Breast epithelium (tissue), 4 donors: ENCODE data around the gene CFAP298. TPM values are rescaled to one million over a fixed set of nuclear protein-coding genes. Genes with fewer than 3 reads are reported as not detected.
"Not testable (repeated sequence)": the region's sequence is repeated elsewhere in the genome, so short reads cannot be mapped to it uniquely, and the experiment has no call there.

Source experiments
- DNase-seq, 2 donors: peaks; one replicate each; pipeline ENCODE4 v3.0.0-alpha.2; 2019; ENCODE audit warnings: low spot score in 2 of 2
- H3K27ac ChIP-seq, 2 donors: fragments of 200-600 bp; sonication (generic) in 1 of 2; one replicate each; pipeline ENCODE4 v1.5.1; 2016 to 2019; ENCODE audit warnings: mild to moderate bottlenecking in 1 of 2
- H3K27me3 ChIP-seq, 2 donors: fragments of 200-600 bp; sonication (generic) in 1 of 2; one replicate each; pipeline versions ENCODE4 v1.5.1 to v1.6.0; 2017 to 2019; ENCODE audit warnings: control low read depth in 1 of 2, mild to moderate bottlenecking in 1 of 2
- H3K36me3 ChIP-seq: fragments of 200-600 bp; one replicate; pipeline ENCODE4 v1.5.1; 2019
- H3K4me1 ChIP-seq, 2 donors: fragments of 200-600 bp; sonication (generic); one replicate each; pipeline ENCODE4 v1.5.1; 2016 to 2019; ENCODE audit warnings: control low read depth in 1 of 2
- H3K4me3 ChIP-seq, 3 donors: fragments of 200-600 bp; sonication (generic); 1 replicate in 2 of 3; 2 replicates in 1 of 3; pipeline ENCODE4 v1.5.1; 2016 to 2019; ENCODE audit warnings: mild to moderate bottlenecking in 3 of 3, moderate library complexity in 2 of 3
- H3K9me3 ChIP-seq, 2 donors: fragments of 200-600 bp; sonication (generic) in 1 of 2; one replicate each; pipeline ENCODE4 v1.5.1; 2016 to 2019; ENCODE audit warnings: control low read depth in 1 of 2
- CTCF ChIP-seq, 3 donors: fragments of 450-650 bp; IDR thresholded peaks; one replicate each; pipeline ENCODE4 v1.5.1; 2016 to 2017; ENCODE audit warnings: antibody characterized with exemption in 3 of 3, mild to moderate bottlenecking in 3 of 3, moderate library complexity in 3 of 3
- POLR2A ChIP-seq: fragments of 450-650 bp; IDR thresholded peaks from one replicate; pipeline ENCODE4 v1.6.1; 2016; ENCODE audit warnings: antibody characterized with exemption, mild to moderate bottlenecking, moderate library complexity
- POLR2AphosphoS5 ChIP-seq, 3 donors: sonication (generic); formaldehyde crosslinking; IDR thresholded peaks; one replicate each; pipeline ENCODE4 v1.6.1; 2017; ENCODE audit warnings: antibody characterized with exemption in 3 of 3
- intact Hi-C: fragments of 100-400 bp; cut with DNase I; formaldehyde crosslinking; loops from one replicate; pipeline ENCODE4 v1.15.1; 2023; ENCODE audit warnings: low total_unique reads
- total RNA-seq, 3 donors: library from RNA; depleted of rRNA; stranded (reverse); fragments of >200 nt; gene quantifications; one replicate each; pipeline ENCODE4 v1.1.0, GENCODE V29; 2016

Gene CFAP298
- total RNA-seq, 3 donors from 2014 or later, result 16.8 to 38.2 (median 36.1) TPM

GRCh38 chr21:32566741-32567389 is 45.3 kb downstream of the CFAP298 start:
- no peaks in the 10 kb centered on the region for H3K27me3 ChIP-seq
- no peak overlapping the region for H3K27ac ChIP-seq
- no peak for DNase-seq
- H3K36me3 ChIP-seq, result no peaks in the 10 kb centered on the region
- H3K9me3 ChIP-seq, result no peaks in the 10 kb centered on the region
- H3K4me3 ChIP-seq, result no peak overlapping the region
- intact Hi-C loops, result no loop called here
- H3K4me1 ChIP-seq, result peaks cover 0 to 3% of the 10 kb centered on the region in 2 donors
- TF ChIP-seq CTCF (IDR thresholded peaks at IDR 0.05) (no peak), POLR2AphosphoS5 (IDR thresholded peaks at IDR 0.05) (no peak), POLR2A (no peak)

GRCh38 chr21:32565856-32566465 is 46.2 kb downstream of the CFAP298 start:
- Histone ChIP-seq H3K36me3 (no peaks in the 10 kb centered on the region), H3K9me3 (no peaks in the 10 kb centered on the region), H3K27me3 (no peaks in the 10 kb centered on the region), H3K4me3 (no peak overlapping the region), H3K4me1 (peaks cover 0 to 3% of the 10 kb centered on the region in 2 donors), H3K27ac (no peak overlapping the region)
- no peak for DNase-seq
- intact Hi-C loops, result no loop called here
- TF ChIP-seq POLR2A, result no peak
- no peak for TF ChIP-seq CTCF (IDR thresholded peaks at IDR 0.05)
- TF ChIP-seq POLR2AphosphoS5 (IDR thresholded peaks at IDR 0.05), result no peak

DNA sequence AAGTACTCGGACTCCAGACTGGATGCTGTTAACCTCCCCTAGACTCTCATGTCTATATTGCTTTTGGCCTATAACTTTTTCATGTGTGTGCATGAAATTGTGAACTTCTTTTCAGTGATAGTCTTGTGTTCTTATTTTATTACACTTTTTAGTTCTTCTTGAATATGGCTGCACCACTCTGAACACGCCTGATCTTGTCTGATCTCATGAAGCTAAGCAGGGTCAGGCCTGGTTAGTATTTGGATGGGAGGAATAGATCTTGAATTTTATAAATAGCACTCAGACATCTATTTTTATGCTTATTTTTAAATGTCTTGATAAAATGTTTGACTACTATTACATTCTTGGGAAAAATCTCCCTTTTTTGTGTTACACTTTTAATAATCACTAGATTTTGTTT is 49.3 kb downstream of the CFAP298 start:
- Histone ChIP-seq H3K27ac (peak overlapping the region in 1 of 2 donors; percentile 23), H3K36me3 (no peaks in the 10 kb centered on the region), H3K27me3 (no peaks in the 10 kb centered on the region), H3K4me1 (no peaks in the 10 kb centered on the region), H3K9me3 (no peaks in the 10 kb centered on the region), H3K4me3 (no peak overlapping the region)
- no peak for TF ChIP-seq POLR2AphosphoS5 (IDR thresholded peaks at IDR 0.05)
- TF ChIP-seq CTCF (IDR thresholded peaks at IDR 0.05), result no peak
- TF ChIP-seq POLR2A, result no peak
- intact Hi-C loops, result loop anchor here (5.0 kb wide), 1 partner anchor 161 kb away; no protein-coding TSS in a partner anchor
- no peak for DNase-seq

DNA sequence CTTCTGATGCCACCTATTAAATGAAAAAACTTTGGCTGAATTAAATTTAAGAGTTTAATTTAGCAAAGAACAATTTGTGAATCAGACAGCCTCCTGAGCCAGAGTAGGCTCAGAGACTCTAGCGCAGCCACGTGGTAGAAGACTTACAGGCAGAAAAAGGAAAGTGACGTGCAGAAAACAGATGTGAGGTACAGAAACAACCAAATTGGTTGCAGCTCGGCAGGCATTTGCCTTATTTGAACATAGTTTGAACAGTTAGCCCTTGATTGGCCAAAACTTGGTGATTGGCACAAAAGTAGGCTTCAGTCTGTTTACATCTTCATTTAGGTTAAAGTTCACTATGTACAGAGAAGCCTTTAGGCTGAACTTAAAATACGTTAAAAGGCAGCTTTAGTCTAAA is 49.8 kb downstream of the CFAP298 start:
- no peak for DNase-seq
- H3K36me3 ChIP-seq, result no peaks in the 10 kb centered on the region
- H3K27me3 ChIP-seq, result no peaks in the 10 kb centered on the region
- no peak for TF ChIP-seq POLR2AphosphoS5 (IDR thresholded peaks at IDR 0.05)
- TF ChIP-seq CTCF (IDR thresholded peaks at IDR 0.05), result peak in 2 of 3 donors; percentile 9 to 16
- TF ChIP-seq POLR2A, result no peak
- H3K9me3 ChIP-seq, result no peaks in the 10 kb centered on the region
- H3K4me1 ChIP-seq, result no peaks in the 10 kb centered on the region
- intact Hi-C loops, result loop anchor here (5.0 kb wide), 1 partner anchor 160 kb away; no protein-coding TSS in a partner anchor
- H3K27ac ChIP-seq, result peak overlapping the region; percentile 23 to 25
- no peak overlapping the region for H3K4me3 ChIP-seq

DNA sequence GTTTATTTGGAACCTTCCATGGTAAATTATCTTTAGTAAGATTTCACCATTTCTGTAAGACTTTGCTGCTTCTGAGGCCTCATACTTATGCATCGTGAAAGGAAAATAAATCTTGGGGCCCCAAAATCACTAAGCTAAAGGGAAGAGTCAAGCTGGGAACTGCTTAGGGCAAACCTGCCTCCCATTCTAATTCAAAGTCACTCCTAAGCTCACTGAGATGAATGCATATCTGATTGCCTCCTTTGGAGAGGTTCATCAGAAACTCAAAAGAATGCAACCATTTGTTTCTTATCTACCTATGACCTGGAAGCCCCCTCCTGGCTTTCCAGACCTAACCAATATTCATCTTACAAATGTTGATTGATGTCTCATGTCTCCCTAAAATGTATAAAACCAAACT is 50.7 kb downstream of the CFAP298 start:
- not testable (repeated sequence) for H3K27ac ChIP-seq, H3K9me3 ChIP-seq, H3K4me1 ChIP-seq, H3K4me3 ChIP-seq, DNase-seq, H3K27me3 ChIP-seq, H3K36me3 ChIP-seq
- intact Hi-C loops, result loop anchor here (5.0 kb wide), 1 partner anchor 159 kb away; no protein-coding TSS in a partner anchor
